ENCODE results near the gene ESRRB. TPM values are rescaled to one million over a fixed set of nuclear protein-coding genes. Genes with fewer than 3 reads are reported as not detected.

ESRRB gene
- total RNA-seq, 3 donors from 2014 or later = 0.16 to 0.44 TPM; not detected in 1

DNA sequence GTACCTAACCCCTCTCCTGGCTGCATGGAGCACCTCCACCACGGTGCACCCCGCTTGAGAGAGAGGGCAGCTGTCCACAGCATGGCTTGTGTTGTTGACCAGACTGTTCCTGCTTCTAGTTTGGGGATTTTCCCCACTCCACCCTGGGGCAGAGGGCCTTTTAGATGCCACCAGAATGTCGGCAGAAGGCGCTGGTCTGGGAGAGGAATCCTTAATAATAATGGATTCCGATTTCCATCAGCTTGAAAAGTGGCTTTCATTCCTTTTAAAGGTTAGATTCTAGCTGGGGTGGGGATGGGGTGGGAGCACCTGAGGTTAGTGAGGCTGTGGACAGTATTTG is 1.8 kb downstream of the ESRRB start:
- no peak overlapping the region for H3K27ac ChIP-seq
- DNase-seq (ENCODE audit: low spot score in 2 of 2) = no peak
- H3K9me3 ChIP-seq = no peaks in the 10 kb centered on the region
- H3K4me3 ChIP-seq = peak overlapping the region in 2 of 3 donors; percentile 29 to 59
- peaks cover 0 to 19% of the 10 kb centered on the region in 2 donors for H3K4me1 ChIP-seq
- H3K36me3 ChIP-seq = no peaks in the 10 kb centered on the region
- intact Hi-C loops (cut with DNase I; ENCODE audit: low total_unique reads) = no loop called here
- H3K27me3 ChIP-seq = peaks cover 0 to 70% of the 10 kb centered on the region in 2 donors
- TF ChIP-seq, protein P1, sequence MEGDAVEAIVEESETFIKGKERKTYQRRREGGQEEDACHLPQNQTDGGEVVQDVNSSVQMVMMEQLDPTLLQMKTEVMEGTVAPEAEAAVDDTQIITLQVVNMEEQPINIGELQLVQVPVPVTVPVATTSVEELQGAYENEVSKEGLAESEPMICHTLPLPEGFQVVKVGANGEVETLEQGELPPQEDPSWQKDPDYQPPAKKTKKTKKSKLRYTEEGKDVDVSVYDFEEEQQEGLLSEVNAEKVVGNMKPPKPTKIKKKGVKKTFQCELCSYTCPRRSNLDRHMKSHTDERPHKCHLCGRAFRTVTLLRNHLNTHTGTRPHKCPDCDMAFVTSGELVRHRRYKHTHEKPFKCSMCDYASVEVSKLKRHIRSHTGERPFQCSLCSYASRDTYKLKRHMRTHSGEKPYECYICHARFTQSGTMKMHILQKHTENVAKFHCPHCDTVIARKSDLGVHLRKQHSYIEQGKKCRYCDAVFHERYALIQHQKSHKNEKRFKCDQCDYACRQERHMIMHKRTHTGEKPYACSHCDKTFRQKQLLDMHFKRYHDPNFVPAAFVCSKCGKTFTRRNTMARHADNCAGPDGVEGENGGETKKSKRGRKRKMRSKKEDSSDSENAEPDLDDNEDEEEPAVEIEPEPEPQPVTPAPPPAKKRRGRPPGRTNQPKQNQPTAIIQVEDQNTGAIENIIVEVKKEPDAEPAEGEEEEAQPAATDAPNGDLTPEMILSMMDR (IDR thresholded peaks at IDR 0.05) = no peak
- TF ChIP-seq POLR2A (IDR thresholded peaks at IDR 0.05) (no peak), POLR2AphosphoS5 (IDR thresholded peaks at IDR 0.05) (no peak)

DNA sequence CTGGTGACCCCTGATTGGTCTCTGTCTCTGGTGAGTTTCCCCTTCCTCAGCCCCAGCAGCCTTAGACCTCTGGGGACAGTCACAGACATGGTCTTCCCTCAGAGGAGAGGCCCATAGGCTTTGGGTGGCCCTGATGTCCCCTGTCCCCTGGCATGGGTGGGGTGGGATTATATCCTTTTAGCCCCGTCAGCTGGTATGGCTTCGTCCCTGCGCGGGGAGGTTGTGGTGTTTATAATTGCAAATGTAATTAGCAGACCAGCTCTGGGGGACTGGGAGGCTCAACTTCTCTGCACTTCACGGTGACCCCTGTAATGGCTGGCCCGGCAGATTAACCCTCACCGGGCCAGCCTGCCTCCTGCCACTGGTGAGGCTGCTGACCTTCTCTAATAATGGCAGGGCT is 5.1 kb downstream of the ESRRB start:
- Histone ChIP-seq H3K27ac (no peak overlapping the region), H3K36me3 (no peaks in the 10 kb centered on the region), H3K4me3 (no peak overlapping the region), H3K27me3 (peaks cover 0 to 67% of the 10 kb centered on the region in 2 donors), H3K9me3 (no peaks in the 10 kb centered on the region), H3K4me1 (peaks cover 0 to 15% of the 10 kb centered on the region in 2 donors)
- intact Hi-C loops (cut with DNase I; ENCODE audit: low total_unique reads) = no loop called here
- DNase-seq (ENCODE audit: low spot score in 2 of 2) = no peak
- no peak for TF ChIP-seq POLR2A (IDR thresholded peaks at IDR 0.05)
- TF ChIP-seq POLR2AphosphoS5 (IDR thresholded peaks at IDR 0.05) = no peak
- TF ChIP-seq, protein P1 (IDR thresholded peaks at IDR 0.05) = no peak

DNA sequence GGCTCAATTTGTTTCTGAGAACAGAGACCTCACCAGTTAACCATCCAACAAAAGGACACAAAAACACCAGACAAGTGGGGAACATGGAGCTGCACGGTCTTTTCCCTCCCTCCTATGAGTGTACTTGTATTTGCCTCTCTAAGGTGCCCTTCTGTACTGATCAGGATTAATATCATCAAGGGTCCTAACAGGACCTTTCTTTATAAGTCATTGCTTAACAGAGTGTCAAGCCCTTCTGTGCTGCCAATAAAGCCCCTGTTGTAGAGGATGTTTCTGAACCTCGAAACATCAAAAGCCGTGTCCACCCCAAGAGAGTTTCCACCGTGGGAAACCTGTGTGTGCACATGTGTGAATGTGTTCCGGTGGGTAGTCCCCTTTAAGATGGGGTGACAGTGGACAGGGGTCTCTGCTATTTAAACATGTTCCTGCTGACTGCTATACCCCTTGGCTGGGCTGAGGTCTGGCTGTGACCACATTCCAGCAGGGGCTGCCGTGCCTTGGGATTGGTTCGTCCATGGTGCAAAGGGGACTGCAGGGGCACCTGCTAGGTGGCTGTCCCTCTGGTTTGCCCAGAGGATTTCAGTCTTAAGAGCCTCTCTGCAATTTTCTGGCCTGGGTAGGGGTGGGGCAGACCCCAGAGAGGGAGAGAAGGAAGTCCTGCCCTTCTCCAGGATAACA is 6.0 kb downstream of the ESRRB start:
- Histone ChIP-seq H3K4me3 (no peak overlapping the region), H3K27me3 (peaks cover 0 to 57% of the 10 kb centered on the region in 2 donors), H3K36me3 (no peaks in the 10 kb centered on the region), H3K9me3 (no peaks in the 10 kb centered on the region), H3K27ac (no peak overlapping the region), H3K4me1 (peaks cover 0 to 7% of the 10 kb centered on the region in 2 donors)
- no peak for TF ChIP-seq POLR2A (IDR thresholded peaks at IDR 0.05)
- TF ChIP-seq POLR2AphosphoS5 (IDR thresholded peaks at IDR 0.05) = no peak
- TF ChIP-seq, protein P1 (IDR thresholded peaks at IDR 0.05) = no peak
- no peak for DNase-seq (ENCODE audit: low spot score in 2 of 2)
- intact Hi-C loops (cut with DNase I; ENCODE audit: low total_unique reads) = no loop called here

DNA sequence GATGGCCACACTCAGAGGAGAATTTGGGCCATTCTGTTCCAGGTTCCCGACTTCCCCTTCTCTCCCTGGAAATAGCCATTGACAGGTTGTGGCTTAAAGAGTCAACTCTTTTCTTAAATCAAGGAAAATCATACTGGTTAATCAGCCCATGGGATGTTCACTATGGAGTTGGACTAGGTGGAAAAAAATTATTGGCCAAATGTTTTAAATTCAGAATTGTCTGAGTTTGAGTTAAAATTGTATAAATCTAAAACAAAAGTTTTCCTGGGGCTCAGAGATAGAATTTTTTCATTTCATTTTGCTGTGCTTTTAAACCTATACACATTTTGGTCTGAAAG is 6.5 kb downstream of the ESRRB start:
- H3K4me1 ChIP-seq = peaks cover 0 to 2% of the 10 kb centered on the region in 2 donors
- H3K27me3 ChIP-seq = peaks cover 0 to 55% of the 10 kb centered on the region in 2 donors
- DNase-seq (ENCODE audit: low spot score in 2 of 2) = no peak
- intact Hi-C loops (cut with DNase I; ENCODE audit: low total_unique reads) = no loop called here
- H3K27ac ChIP-seq = no peak overlapping the region
- no peaks in the 10 kb centered on the region for H3K36me3 ChIP-seq
- H3K4me3 ChIP-seq = no peak overlapping the region
- TF ChIP-seq POLR2AphosphoS5 (IDR thresholded peaks at IDR 0.05) = no peak
- TF ChIP-seq, protein P1 (IDR thresholded peaks at IDR 0.05) = no peak
- no peak for TF ChIP-seq POLR2A (IDR thresholded peaks at IDR 0.05)
- H3K9me3 ChIP-seq = no peaks in the 10 kb centered on the region

DNA sequence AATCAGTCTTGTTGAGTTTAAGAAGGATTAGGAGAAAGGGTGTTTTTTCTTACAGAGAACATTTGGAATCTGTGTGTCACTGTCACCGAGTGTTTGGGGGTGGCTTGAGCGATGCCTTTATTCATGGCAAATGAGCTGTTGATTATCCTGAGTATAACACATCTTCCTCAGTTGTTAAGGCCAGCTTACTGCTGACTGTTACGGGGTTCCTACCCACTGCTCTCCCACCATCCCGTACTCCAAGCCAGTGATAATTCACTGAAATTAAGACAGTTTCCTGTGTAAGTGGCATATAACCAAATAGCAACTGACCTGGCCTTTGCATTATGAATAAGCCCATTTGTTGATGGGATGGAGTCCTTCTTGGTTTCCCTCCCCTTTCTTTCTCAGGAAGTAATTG is 9.5 kb downstream of the ESRRB start:
- Histone ChIP-seq H3K4me1 (no peaks in the 10 kb centered on the region), H3K27ac (no peak overlapping the region), H3K36me3 (no peaks in the 10 kb centered on the region), H3K9me3 (no peaks in the 10 kb centered on the region), H3K27me3 (peaks cover 0 to 39% of the 10 kb centered on the region in 2 donors), H3K4me3 (no peak overlapping the region)
- no peak for DNase-seq (ENCODE audit: low spot score in 2 of 2)
- no peak for TF ChIP-seq POLR2AphosphoS5 (IDR thresholded peaks at IDR 0.05)
- TF ChIP-seq, protein P1 (IDR thresholded peaks at IDR 0.05) = no peak
- intact Hi-C loops (cut with DNase I; ENCODE audit: low total_unique reads) = no loop called here

All from breast epithelium (tissue), 4 donors.